NCI-H446 (cell line): ENCODE measurements around the gene SPATS2L.

Source experiments
- DNase-seq, 2 experiments: peaks; one replicate each; lab custom pipeline; 2025; lab: John Stamatoyannopoulos, UW

The SPATS2L gene

GRCh38 chr2:200509612-200510433 lies 203.3 kb downstream of the SPATS2L start, which contains the start of gene KCTD18:
KCTD18 (minus strand) TSS chr2:200510068; CDS start chr2:200507016, 3,052 bp downstream.
- peak; percentile 54 to 86 for DNase-seq

DNA sequence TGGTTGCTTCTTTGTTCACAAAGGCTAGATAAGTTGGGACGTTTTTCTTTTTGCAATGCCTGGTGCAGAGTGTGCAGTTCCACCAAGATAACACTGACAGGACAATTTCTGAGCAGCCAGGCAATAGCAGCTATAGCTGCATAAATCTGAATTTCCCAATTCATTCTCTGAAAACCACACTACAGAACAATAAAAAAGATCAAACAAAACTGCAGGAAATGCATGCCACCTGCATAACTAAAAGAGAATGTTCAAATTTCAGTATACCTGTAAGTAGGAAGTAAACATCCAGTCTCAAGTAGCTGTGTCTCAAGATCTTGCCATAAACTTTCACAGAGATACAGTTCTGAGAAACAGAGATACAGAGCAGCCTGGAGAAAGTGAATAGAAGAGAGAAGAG lies 208.7 kb downstream of the SPATS2L start:
- DNase-seq: no peak

DNA sequence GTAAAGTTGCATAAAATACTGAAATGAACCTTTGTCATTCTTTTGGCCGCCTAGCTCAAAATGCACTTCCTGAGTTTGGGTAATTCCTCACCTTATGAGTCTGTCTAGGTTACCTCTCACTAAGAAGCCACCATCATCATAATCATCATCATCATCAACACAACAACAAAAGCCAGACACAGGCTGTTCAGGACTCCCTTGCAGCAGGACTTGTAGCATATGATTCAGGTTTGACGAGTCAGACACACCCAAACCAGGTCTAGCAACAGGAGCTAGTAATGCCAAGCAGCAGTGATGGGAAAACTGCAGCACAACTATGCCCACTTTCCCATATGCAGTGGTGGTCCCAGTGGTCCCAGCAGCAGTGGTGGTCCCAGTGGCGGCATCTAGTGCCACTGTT lies 216.7 kb downstream of the SPATS2L start:
- DNase-seq: no peak

DNA sequence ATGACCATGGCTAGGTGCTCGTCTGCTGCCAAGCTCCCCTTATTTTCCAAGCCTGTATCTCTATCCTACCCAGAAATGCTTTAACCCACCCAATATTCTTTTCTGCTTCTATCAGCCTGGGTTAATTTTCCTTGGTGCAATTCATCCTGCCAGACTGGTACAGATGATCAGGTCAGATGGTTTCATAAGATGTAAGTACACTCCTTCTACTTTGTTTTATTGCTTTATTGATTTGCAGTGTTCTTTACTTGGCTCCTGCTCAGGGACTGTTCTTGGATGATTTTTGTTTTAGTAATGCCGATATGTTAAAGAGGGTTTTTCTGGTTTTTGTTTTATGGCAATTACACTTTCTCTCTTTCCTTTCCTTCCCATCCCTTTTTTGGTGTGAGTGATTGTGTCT lies 217.1 kb downstream of the SPATS2L start:
- DNase-seq: no peak

DNA sequence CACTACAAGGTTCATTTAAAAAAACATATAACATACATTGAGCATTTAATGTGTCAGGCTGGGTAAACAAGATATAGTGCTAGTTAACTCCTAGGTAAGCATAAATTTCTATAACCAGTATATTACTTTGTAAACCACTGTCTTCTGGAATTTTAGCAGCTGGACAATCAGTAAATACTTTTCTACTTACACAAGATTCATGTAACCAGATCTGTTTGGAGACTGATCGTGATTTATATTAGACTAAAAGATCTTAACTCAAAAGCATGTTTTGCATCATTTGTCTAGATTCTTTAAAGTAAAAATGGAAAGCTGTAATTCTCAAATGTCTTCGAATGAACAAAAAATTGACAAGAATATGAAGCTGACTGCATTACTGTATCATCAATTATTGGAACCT lies 218.6 kb downstream of the SPATS2L start:
- DNase-seq: no peak

- no peak for DNase-seq
These were observed 219.0 kb downstream of the SPATS2L start for GRCh38 chr2:200525551-200525881.

DNA sequence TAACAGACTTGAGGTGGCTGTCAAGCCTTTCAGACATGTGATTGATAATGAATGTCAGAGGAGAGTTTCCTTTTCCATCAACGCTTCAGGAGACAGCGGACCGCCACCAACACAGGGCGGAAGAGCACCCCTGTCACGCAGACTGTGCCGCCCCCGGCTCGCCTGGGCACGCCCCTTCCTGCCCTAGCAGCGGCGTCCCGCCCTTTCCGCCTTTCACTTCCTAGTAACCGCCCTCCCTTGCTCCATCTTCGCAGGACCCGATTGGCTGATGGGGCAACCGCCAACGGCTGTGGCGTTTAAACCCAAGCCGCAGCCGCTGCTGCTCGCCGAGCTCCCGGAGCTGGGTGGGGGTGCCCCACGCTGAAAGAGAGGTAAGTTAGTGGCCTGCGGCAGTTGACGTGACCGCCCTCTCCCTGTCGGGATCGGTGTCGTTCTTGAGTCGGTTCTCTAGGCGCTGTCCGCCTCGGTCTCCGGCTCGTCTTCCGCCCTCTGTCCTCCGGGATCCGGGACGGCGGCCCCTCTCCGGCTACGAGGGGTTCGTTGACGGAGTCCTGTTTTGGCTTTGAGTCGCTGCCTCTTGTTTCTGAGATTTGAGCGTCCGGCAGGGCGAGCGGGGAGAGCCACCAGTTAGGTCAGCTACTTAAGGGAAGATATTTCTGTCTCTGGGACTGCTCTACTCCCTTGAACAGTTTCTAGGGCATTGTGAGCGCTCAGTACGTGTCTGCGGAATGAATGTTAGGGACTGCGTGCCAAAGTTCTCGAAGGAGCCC lies 219.6 kb downstream of the SPATS2L start, which contains the start of gene SGO2:
Gene SGO2, plus strand, starts transcription at position 326 of the 770 bp plus-strand sequence. CDS start 6,769 bp downstream, outside the sequence.
- peak; percentile 82 to 95 for DNase-seq

DNA sequence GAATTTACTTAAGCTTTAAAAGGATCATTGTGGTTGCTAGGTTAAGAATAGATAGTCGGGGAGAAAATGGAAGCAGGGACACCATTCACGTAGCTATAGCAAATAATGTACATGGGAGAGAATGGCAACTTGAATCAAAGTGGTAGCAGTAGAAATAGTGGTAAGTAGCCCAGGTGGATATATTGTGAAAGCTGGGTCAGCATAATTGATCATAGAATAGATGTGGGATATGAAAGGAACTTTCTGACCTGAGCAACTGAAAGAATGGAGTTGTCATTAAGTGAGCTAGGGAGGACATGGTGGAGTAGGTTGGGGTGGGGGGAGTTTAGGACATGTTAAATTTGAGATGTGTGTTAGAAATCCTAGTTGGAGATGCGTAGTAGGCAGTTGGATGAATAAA lies 221.7 kb downstream of the SPATS2L start:
- DNase-seq: no peak
